Cardiac septum (tissue), 1 donor: ENCODE results near the gene ACTL9. TPM values are rescaled to one million over a fixed set of nuclear protein-coding genes. Genes with fewer than 3 reads are reported as not detected.

Experiments
- DNase-seq: peaks from one replicate; pipeline ENCODE4 v3.0.0-alpha.2; 2020; ENCODE audit warnings: low spot score
- intact Hi-C: fragments of 100-400 bp; cut with DNase I; formaldehyde crosslinking; loops from one replicate; pipeline ENCODE4 v1.14.0; 2022
- total RNA-seq: library from RNA; stranded (reverse); fragmentation: NEBNext Ultra II Directional; extraction: Animal tissue kit (Norgen Biotek cat#: 25700); gene quantifications from one replicate; pipeline ENCODE4 v1.2.1, GENCODE V29; 2021
- donor health status: DM: no; HTN: no; CAD: no.

Gene ACTL9
- total RNA-seq, 1 donor from 2014 or later = not detected

DNA sequence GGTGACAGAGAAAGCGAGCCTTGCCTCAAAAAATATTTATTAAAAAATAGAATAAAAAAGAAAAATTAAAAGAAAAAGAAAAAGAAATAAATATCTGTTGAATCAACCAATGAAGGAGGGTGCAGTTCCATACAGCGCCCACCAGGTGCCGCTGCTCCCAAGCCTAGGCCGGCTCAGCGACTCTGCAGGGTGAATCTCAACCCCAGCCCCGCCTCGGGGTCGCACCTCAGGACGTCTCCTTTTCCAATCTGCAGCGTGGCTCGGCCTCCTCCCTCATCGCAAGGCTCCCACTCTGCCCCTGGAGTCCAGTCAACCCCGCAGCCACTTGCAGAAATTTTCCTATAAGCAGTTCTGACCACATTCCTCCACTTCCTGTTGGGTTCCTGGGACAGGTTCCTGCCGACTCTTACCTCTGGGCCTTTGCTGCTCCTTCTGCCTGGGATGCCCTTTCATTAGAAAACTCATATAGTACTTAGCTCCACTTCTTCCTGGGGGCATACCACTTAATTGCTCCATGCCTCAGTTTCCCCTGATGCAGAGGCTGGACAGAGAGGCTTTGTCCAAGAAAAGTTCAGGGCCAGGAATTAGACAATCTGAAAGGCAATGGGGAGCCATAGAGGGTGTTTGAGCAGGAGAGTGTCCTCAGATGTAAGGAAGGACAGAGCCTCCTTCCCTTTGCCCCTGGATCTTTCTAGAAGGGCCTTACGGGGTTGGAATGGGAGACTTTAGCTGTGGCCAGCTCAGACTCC is 43.8 kb downstream of the ACTL9 start:
- intact Hi-C loops = no loop called here

DNA sequence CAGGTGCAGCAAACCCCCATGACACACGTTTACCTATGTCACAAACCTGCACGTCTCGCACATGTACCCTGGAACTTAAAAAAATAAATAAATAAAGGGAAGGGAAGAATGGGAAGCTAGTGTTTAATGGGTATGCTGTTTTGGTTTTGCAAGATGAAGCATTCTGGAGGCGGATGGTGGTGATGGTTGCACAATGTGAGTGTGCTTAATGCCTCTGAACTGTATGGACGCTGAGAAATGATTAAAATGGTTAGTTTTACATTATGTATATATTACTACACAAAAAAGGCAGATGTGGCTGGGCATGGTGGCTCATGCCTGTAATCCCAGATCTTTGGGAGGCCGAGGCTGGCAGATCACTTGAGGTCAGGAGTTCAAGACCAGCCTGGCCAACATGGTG is 50.4 kb downstream of the ACTL9 start:
- DNase-seq = peak; percentile 9
- intact Hi-C loops = no loop called here

More for the DNA sequence above, 43.8 kb downstream of the ACTL9 start:
- DNase-seq = peak; percentile 83

Other genes with a start within 250 kb of the ACTL9 start
- 0.62 TPM for gene PRAM1, start 196.2 kb downstream of the ACTL9 start, total RNA-seq
- gene ZNF414, start 184.6 kb downstream of the ACTL9 start, total RNA-seq = 20.2 TPM
- gene MYO1F, start 121.4 kb downstream of the ACTL9 start, total RNA-seq = 9.0 TPM
- gene ADAMTS10, start 88.1 kb downstream of the ACTL9 start, total RNA-seq = 15.0 TPM
- not detected for gene NFILZ, start 68.2 kb downstream of the ACTL9 start, total RNA-seq
- gene OR2Z1, start 22.8 kb upstream of the ACTL9 start, total RNA-seq = not detected
- gene ZNF558, start 133.5 kb upstream of the ACTL9 start, total RNA-seq = 11.7 TPM
- not detected for gene MBD3L1, start 133.6 kb upstream of the ACTL9 start, total RNA-seq